Suprapubic skin (tissue), 4 donors: ENCODE measurements around the gene FBXL3. TPM values are rescaled to one million over a fixed set of nuclear protein-coding genes. Genes with fewer than 3 reads are reported as not detected.

ENCODE experiments used
- DNase-seq, 2 donors: peaks; one replicate each; pipeline ENCODE4 v3.0.0-alpha.2; 2019; ENCODE audit warnings: low spot score in 2 of 2
- H3K27ac ChIP-seq: fragments of 200-600 bp; sonication (generic); one replicate; pipeline ENCODE4 v1.5.1; 2019
- H3K27me3 ChIP-seq: fragments of 200-600 bp; sonication (generic); one replicate; pipeline ENCODE4 v1.5.1; 2019
- H3K36me3 ChIP-seq: fragments of 200-600 bp; sonication (generic); one replicate; pipeline ENCODE4 v1.5.1; 2019
- H3K4me1 ChIP-seq: fragments of 200-600 bp; sonication (generic); one replicate; pipeline ENCODE4 v1.5.1; 2019
- H3K4me3 ChIP-seq: fragments of 200-600 bp; sonication (generic); one replicate; pipeline ENCODE4 v1.5.1; 2019; ENCODE audit warnings: mild to moderate bottlenecking
- H3K9me3 ChIP-seq: fragments of 200-600 bp; sonication (generic); one replicate; pipeline ENCODE4 v1.5.1; 2019
- EP300 ChIP-seq: sonication (generic); formaldehyde crosslinking; IDR thresholded peaks from one replicate; pipeline ENCODE4 v1.6.1; 2017; ENCODE audit warnings: antibody characterized with exemption
- POLR2A ChIP-seq, 2 donors: fragments of 450-650 bp; IDR thresholded peaks; one replicate each; pipeline ENCODE4 v1.6.1; 2017; ENCODE audit warnings: antibody characterized with exemption in 2 of 2, mild to moderate bottlenecking in 2 of 2, moderate library complexity in 2 of 2
- POLR2AphosphoS5 ChIP-seq, 3 donors: sonication (generic); formaldehyde crosslinking; IDR thresholded peaks; one replicate each; pipeline ENCODE4 v1.6.1; 2017; ENCODE audit warnings: antibody characterized with exemption in 3 of 3
- WGBS: methylation state at CpG from one replicate; pipeline ENCODE4 v1.1.5; 2018; 5-methylcytosine and 5-hydroxymethylcytosine counted together
- total RNA-seq, 4 donors: library from RNA; depleted of rRNA; stranded (reverse); fragments of >200 nt; gene quantifications; one replicate each; pipeline ENCODE4 v1.1.0, GENCODE V29; 2016
- TF ChIP-seq, protein P1 (sequence below), 2 donors: fragments of 200-600 bp in 1 of 2; fragments of 450-650 bp in 1 of 2; sonication (generic) in 1 of 2; IDR thresholded peaks; one replicate each; pipeline ENCODE4 v1.5.1; 2016 to 2019; ENCODE audit warnings: antibody characterized with exemption in 2 of 2, mild to moderate bottlenecking in 1 of 2, moderate library complexity in 1 of 2

FBXL3 gene
- total RNA-seq, 4 donors from 2014 or later, result 59.1 to 86.2 (median 69.1) TPM

DNA sequence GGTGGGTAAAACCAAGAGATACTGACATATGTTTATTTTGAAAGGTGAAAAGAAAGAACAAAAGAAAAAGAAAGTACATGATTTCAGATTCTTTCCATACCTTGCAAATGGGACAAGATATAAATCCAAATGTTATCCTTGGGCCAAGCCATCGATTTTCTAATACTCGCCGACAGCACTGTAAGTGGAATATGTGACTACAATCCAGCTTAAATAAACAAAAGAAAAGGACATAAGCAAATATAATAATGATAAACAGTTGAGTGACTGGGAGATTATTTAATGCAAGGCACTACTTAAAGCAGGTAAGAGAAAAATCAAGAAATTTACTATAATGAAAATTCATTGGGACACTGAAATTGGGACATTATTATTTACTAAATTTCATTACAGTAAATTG is 29.9 kb upstream of the FBXL3 start:
- no peaks in the 10 kb centered on the region for H3K27me3 ChIP-seq
- peaks cover 87% of the 10 kb centered on the region for H3K36me3 ChIP-seq
- no peak overlapping the region for H3K4me3 ChIP-seq
- 87% methylated on average over 3 of the region's 3 CpGs for WGBS
- TF ChIP-seq EP300 (no peak), POLR2A (IDR thresholded peaks at IDR 0.05) (no peak), POLR2AphosphoS5 (IDR thresholded peaks at IDR 0.05) (no peak)
- TF ChIP-seq, protein P1, sequence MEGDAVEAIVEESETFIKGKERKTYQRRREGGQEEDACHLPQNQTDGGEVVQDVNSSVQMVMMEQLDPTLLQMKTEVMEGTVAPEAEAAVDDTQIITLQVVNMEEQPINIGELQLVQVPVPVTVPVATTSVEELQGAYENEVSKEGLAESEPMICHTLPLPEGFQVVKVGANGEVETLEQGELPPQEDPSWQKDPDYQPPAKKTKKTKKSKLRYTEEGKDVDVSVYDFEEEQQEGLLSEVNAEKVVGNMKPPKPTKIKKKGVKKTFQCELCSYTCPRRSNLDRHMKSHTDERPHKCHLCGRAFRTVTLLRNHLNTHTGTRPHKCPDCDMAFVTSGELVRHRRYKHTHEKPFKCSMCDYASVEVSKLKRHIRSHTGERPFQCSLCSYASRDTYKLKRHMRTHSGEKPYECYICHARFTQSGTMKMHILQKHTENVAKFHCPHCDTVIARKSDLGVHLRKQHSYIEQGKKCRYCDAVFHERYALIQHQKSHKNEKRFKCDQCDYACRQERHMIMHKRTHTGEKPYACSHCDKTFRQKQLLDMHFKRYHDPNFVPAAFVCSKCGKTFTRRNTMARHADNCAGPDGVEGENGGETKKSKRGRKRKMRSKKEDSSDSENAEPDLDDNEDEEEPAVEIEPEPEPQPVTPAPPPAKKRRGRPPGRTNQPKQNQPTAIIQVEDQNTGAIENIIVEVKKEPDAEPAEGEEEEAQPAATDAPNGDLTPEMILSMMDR (IDR thresholded peaks at IDR 0.05), result no peak
- H3K9me3 ChIP-seq, result no peaks in the 10 kb centered on the region
- DNase-seq, result no peak
- H3K4me1 ChIP-seq, result no peaks in the 10 kb centered on the region
- H3K27ac ChIP-seq, result no peak overlapping the region

DNA sequence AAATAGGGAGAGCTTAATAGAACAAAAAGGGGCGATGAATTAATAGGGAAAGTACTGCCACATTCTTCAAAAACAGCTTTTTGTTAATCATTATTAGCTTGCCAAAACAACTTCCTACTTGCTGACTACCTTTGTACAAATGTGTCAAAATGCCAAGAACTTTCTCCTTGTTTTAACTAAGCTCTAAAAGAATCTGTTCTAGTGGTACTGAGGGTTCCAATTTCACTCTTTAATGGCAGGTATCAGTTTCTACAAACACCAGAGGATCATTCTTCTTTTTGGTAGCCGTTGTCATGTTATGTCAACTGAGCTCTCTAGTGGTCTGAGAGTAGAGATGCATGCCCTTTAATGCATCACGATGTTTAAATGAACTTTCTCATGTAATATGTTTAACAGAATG is 29.4 kb upstream of the FBXL3 start:
- peaks cover 87% of the 10 kb centered on the region for H3K36me3 ChIP-seq
- no peaks in the 10 kb centered on the region for H3K9me3 ChIP-seq
- 77% methylated on average over 3 of the region's 3 CpGs for WGBS
- H3K4me1 ChIP-seq, result no peaks in the 10 kb centered on the region
- no peak for DNase-seq
- H3K27me3 ChIP-seq, result no peaks in the 10 kb centered on the region
- no peak overlapping the region for H3K27ac ChIP-seq
- no peak overlapping the region for H3K4me3 ChIP-seq
- TF ChIP-seq POLR2AphosphoS5 (IDR thresholded peaks at IDR 0.05) (no peak), EP300 (no peak), POLR2A (IDR thresholded peaks at IDR 0.05) (no peak)
- TF ChIP-seq, protein P1 (IDR thresholded peaks at IDR 0.05), result no peak

DNA sequence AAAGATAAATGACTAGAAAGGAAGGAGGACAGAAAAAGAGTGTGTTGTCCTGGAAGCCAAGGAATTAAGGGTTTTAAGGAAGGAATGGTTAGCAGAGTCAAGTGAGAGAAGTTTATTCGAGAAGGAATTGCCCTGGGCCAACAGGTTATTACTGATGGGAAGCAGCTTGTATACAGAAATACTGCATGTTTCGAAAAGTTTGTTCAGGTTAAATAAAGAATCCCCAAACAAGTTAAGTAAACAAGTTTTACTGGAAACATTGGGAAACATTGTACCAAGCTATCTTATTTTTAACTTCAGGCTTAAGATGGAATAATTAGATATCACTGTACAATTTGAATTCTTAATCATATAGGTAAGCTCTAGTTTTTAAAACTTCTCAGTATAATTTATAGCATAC is 28.2 kb upstream of the FBXL3 start:
- WGBS, result 67% methylated on average over 2 of the region's 2 CpGs
- Histone ChIP-seq H3K36me3 (peaks cover 91% of the 10 kb centered on the region), H3K27ac (no peak overlapping the region), H3K9me3 (no peaks in the 10 kb centered on the region), H3K27me3 (no peaks in the 10 kb centered on the region), H3K4me3 (no peak overlapping the region), H3K4me1 (no peaks in the 10 kb centered on the region)
- DNase-seq, result no peak
- TF ChIP-seq EP300 (no peak), POLR2A (IDR thresholded peaks at IDR 0.05) (no peak), POLR2AphosphoS5 (IDR thresholded peaks at IDR 0.05) (no peak)
- TF ChIP-seq, protein P1 (IDR thresholded peaks at IDR 0.05), result no peak

DNA sequence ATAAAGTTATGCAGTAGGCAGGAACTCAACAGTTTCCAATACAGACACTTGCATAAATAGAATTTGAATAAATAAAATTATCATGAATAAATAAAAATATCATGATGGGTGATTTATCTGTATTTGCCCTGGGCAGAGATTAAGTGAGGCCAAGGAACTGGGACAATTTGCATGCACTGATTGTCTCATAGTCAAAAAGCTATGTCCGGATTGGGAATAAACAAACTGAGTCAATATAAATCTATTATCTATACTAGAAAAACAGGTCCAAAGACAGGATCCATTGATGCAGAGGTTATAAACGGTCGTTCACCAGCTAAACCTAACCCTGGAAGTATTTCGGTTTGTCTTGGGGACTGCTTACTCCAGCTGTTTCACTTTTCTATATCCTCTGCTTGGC is 26.2 kb upstream of the FBXL3 start:
- peaks cover 94% of the 10 kb centered on the region for H3K36me3 ChIP-seq
- no peak overlapping the region for H3K27ac ChIP-seq
- no peaks in the 10 kb centered on the region for H3K27me3 ChIP-seq
- no peak for TF ChIP-seq EP300
- TF ChIP-seq POLR2AphosphoS5 (IDR thresholded peaks at IDR 0.05), result no peak
- TF ChIP-seq, protein P1 (IDR thresholded peaks at IDR 0.05), result no peak
- no peak for TF ChIP-seq POLR2A (IDR thresholded peaks at IDR 0.05)
- H3K9me3 ChIP-seq, result no peaks in the 10 kb centered on the region
- H3K4me3 ChIP-seq, result no peak overlapping the region
- DNase-seq, result no peak
- no peaks in the 10 kb centered on the region for H3K4me1 ChIP-seq
- 79% methylated on average over 4 of the region's 4 CpGs for WGBS

DNA sequence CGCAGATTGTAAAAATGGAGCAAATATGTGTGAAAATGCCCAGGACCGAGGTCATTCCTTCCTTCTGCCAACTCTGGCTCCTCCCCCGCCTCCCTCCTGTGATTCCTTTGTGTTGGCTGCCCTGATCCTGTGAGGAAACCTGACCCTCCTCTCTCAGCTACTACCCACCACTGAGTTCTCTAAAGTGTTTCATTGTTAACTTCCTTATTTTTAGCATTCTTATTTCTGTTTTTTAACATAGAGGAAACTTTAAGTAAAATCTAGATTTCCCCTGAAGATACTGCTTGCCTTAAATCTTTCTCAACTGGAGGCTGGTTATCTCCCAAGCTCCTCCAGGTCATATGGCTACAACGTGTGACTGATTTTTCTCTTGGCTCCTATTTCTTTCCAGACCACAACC is 21.7 kb upstream of the FBXL3 start:
- no peaks in the 10 kb centered on the region for H3K4me1 ChIP-seq
- peaks cover 78% of the 10 kb centered on the region for H3K36me3 ChIP-seq
- DNase-seq, result no peak
- no peaks in the 10 kb centered on the region for H3K27me3 ChIP-seq
- TF ChIP-seq, protein P1 (IDR thresholded peaks at IDR 0.05), result no peak
- no peak for TF ChIP-seq EP300
- no peak for TF ChIP-seq POLR2A (IDR thresholded peaks at IDR 0.05)
- no peak for TF ChIP-seq POLR2AphosphoS5 (IDR thresholded peaks at IDR 0.05)
- no peak overlapping the region for H3K4me3 ChIP-seq
- no peaks in the 10 kb centered on the region for H3K9me3 ChIP-seq
- no peak overlapping the region for H3K27ac ChIP-seq
- 68% methylated on average over 4 of the region's 4 CpGs for WGBS
